IPS-15b (cell line): ENCODE measurements around the gene HSPBP1.

Experiments used
- H3K27me3 ChIP-seq: one replicate; pipeline ENCODE4 v1.6.1; 2013; ENCODE audit warnings: low read length; ENCODE audit not compliant: control insufficient read depth, insufficient read depth
- H3K36me3 ChIP-seq: one replicate; pipeline ENCODE4 v1.6.1; 2013; ENCODE audit warnings: low read length; ENCODE audit not compliant: control insufficient read depth, insufficient read depth
- H3K4me1 ChIP-seq: one replicate; pipeline ENCODE4 v1.6.1; 2013; ENCODE audit warnings: mild to moderate bottlenecking, low read length; ENCODE audit not compliant: control insufficient read depth, insufficient read depth
- H3K4me3 ChIP-seq: one replicate; pipeline ENCODE4 v1.5.1; 2013; ENCODE audit warnings: low read depth, low read length
- H3K9ac ChIP-seq: one replicate; pipeline ENCODE4 v1.6.1; 2013; ENCODE audit warnings: low read depth, mild to moderate bottlenecking, low read length
- H3K9me3 ChIP-seq: one replicate; pipeline ENCODE4 v1.6.1; 2013; ENCODE audit warnings: mild to moderate bottlenecking, low read length; ENCODE audit not compliant: control insufficient read depth, insufficient read depth

The HSPBP1 gene

DNA sequence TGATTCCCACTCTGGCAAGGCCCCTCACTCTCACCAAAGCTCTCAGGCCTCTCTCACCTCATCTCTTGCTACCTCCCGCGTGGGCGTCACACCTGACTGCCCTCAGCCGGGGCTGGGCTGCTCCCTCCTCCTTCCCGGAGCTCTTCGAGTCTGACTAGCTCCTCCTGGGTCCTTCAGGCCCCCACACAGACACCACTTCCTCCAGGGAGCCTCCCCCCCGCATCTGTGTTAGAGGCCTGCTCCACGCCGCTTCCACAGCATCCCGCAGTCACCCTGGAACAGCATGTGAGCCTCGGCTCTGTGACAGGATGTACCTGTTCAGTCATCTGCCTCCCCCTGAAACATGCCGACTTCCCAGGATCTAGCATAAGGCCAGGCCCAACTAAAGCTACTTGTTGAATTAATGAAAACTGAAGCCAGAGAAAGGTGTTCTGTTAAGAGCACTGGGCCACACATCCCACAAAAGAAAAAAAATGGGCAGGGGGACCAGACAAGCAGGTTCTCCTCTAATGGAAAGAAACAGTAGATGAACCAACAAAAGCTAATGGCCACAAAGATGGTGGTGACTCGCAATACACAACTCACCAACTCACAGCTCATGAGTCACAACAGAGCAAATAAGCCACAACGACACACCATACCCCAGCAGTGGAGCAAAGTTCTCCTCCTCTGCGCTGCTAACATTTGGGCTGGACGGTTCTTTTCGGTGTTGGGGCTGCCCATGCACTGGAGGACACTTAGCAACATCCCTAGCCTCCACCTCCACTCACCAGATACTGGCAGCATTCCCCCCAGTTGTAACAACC lies 24.1 kb downstream of the HSPBP1 start:
- no peaks in the 10 kb centered on the region for H3K27me3 ChIP-seq
- no peak overlapping the region for H3K4me3 ChIP-seq
- peaks cover 6% of the 10 kb centered on the region for H3K4me1 ChIP-seq
- H3K36me3 ChIP-seq, result no peaks in the 10 kb centered on the region
- no peaks in the 10 kb centered on the region for H3K9me3 ChIP-seq
- peak overlapping the region; percentile 24 for H3K9ac ChIP-seq

DNA sequence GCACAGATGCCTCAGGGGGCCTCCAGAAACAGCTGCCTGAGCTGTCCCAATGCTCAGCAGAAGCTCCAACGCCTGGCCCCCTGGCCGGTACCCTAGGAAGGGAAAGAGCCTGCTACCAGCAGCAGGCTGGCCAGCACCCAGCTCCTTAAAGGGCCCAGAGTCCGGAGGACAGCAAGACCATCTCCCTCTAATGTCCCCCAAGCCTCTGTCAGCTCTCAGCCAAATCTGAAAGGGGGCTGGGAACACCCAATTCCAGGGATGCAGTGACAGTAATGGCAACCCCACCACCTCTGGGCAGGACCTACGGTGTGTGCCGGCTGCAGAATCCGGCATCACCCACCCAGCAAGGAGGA lies 25.3 kb downstream of the HSPBP1 start:
- no peaks in the 10 kb centered on the region for H3K36me3 ChIP-seq
- H3K9ac ChIP-seq, result peak overlapping the region; percentile 37
- no peaks in the 10 kb centered on the region for H3K27me3 ChIP-seq
- H3K4me1 ChIP-seq, result peaks cover 6% of the 10 kb centered on the region
- H3K9me3 ChIP-seq, result no peaks in the 10 kb centered on the region
- no peak overlapping the region for H3K4me3 ChIP-seq

DNA sequence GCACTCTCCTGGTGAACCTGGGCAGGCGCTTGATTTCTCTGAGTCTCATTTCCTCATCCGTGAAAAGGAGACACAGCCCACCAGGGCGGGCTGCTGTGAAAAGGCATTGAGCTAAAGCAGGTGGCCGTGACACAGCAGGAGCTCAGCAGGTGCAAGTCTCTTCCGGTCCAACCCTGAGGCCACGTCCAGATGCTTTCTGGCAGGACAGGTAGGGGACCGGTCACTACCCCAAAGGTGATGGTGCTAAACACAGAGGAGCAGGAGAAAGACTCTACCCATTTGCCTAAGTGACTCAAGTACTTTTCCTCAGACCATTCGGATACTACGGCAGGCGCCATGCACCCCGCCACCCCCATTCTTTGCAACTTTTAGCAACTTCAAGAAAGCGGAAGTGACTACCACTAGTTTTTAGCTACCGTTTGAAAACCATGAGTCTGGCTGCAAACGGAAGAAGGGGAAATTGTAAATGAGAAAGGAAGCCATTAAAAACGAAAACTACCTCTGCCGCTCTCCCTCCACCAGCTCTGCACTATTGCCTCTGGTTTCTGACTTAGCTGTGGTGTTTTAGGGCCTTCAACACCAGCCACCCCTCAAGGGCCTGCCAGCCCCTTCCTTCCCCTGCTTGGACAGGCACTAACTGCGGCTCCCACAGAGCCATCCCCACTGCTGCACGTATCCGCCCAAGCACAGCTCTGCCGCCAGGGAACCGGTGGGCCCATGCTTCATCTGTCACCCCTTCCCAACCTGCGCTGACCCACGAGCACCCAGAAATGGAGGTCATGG lies 25.9 kb downstream of the HSPBP1 start:
- H3K9me3 ChIP-seq, result no peaks in the 10 kb centered on the region
- peaks cover 6% of the 10 kb centered on the region for H3K4me1 ChIP-seq
- no peaks in the 10 kb centered on the region for H3K27me3 ChIP-seq
- H3K36me3 ChIP-seq, result no peaks in the 10 kb centered on the region
- peak overlapping the region; percentile 37 for H3K9ac ChIP-seq
- no peak overlapping the region for H3K4me3 ChIP-seq

DNA sequence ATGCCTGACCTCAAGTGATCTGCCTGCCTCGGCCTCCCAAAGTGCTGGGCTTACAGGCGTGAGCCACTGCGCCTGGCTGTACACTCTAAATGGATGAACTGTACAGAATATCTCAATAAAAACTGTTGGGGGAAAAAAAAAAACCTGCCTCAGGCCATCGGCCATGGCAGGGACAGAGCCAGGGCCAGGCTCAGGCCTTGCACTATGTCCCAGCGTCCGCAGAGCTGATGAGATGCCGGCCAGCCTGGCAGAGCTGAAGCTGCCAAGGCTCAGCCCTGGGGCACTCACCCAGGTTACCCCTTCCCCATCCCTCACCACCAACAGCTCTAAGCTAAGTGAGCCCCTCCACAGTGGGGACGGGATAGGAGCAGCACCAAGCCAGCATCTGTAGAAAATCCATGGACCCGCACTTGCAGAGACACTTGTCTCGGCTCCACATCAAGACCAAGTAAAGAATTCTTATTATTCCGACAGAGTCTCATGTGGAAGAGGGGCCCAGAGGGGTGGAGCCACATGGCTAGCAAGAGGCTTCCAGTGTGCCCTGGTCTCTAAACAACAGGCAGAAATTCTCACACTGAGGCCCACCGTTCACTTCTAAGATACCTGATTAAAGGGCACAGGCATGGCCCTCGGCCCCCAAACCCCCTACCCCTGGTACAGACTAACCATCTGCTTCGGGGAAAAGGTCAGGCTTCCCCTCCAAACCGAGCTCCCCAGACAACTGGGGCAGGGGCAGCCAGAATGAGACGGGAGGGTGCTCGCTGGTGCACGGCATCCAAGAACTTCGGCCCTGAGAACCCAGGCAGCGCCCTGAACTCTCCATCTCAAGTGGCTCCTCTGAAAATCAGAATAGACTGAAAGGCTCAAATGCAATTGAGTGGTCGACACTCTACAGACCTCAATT lies 26.9 kb downstream of the HSPBP1 start:
- Histone ChIP-seq H3K4me3 (no peak overlapping the region), H3K4me1 (peaks cover 6% of the 10 kb centered on the region), H3K9ac (no peak overlapping the region), H3K9me3 (no peaks in the 10 kb centered on the region), H3K27me3 (no peaks in the 10 kb centered on the region), H3K36me3 (no peaks in the 10 kb centered on the region)

DNA sequence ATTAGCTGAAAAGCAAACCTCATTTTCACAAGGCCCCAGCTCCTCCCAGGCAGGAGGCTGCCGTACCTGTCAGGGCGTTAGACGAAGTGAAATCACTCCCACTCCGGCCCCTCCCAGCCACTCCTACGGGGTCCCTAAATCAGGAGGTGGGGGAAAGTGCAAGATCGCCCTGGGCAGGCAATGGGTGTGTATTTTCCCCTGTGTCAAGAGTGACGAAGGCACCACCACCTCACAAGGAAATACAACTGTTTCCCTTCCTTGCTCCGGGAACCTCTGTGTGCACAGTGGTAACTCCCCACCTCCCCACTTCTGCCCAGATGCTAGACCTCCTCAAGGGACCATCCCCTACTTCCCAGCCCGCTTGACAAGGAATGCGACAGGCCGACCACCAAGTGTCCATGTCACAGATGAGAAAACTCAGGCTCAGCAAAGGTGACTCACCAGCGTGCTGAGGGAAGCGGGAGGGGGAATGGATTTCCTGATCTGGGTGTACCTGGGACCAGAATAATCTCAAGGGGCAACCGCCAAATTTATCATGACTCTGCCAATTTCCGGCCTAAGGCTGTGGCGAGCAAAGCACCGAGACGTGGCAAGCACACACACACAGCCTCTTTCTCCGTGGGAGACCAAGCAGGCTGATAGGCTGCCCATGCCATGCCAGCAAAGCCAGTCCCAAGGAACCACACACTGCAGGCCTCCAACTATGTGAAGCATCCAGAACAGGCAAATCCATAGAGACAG lies 28.4 kb downstream of the HSPBP1 start:
- H3K36me3 ChIP-seq, result peaks cover 6% of the 10 kb centered on the region
- peaks cover 3% of the 10 kb centered on the region for H3K4me1 ChIP-seq
- no peaks in the 10 kb centered on the region for H3K27me3 ChIP-seq
- H3K9me3 ChIP-seq, result no peaks in the 10 kb centered on the region
- H3K4me3 ChIP-seq, result no peak overlapping the region
- H3K9ac ChIP-seq, result no peak overlapping the region

DNA sequence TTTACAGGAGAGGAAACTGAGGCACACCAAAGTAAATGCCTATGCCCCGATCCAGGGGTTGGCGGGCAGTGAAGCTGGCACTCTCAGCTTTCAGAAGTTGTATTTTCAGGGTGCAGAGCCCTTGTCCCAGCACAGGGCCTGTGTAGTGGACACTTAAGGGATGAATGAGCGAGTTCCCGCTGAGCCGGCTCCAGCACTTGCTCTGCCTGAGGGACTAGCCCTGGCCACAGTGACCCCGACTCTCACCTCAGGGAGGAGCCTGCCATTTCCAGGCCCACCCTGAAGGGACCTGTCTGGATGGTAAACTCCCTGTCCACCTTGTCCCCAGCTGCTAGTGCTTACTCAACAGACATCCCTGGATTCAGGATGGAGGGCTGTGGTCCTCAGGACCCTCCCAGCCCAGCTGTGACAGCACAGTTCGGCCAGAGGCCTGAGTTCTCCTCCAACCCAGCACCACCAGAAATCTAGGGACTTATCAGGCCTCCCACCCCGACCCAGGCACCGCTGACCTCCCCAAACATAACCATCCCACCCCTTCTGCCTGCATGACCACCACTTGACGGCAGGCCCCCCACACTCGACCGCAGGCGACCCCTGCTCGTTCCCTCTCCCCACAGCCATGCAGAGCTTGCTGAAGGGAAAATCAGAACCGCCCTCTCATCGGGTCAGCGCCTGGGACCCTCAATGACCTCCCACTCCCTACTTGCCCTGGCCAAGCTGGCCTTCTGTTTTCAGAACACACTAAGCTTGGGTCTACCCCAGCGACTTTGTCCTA lies 29.5 kb downstream of the HSPBP1 start:
- peaks cover 14% of the 10 kb centered on the region for H3K36me3 ChIP-seq
- H3K4me3 ChIP-seq, result no peak overlapping the region
- H3K4me1 ChIP-seq, result peaks cover 3% of the 10 kb centered on the region
- H3K9me3 ChIP-seq, result no peaks in the 10 kb centered on the region
- no peak overlapping the region for H3K9ac ChIP-seq
- H3K27me3 ChIP-seq, result no peaks in the 10 kb centered on the region

DNA sequence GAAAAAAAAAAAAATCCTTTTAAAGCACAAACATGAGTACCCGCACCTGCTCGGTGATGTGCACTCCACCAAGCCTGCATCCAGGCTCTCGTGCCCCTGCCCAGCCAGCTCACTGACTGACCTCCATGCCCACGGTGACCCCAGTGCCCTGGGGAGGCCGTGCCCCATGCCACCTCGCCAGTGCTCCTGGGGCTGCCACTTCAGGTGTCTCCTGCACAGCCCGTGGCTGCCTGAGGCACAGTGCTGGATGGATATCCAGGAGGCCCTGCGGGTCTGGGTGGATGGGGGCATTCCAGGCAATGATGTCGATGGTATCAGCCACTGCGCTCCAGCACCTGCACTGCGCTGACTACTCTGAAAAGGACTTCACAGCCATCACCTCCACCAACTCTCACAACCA lies 30.1 kb downstream of the HSPBP1 start:
- no peaks in the 10 kb centered on the region for H3K27me3 ChIP-seq
- no peaks in the 10 kb centered on the region for H3K9me3 ChIP-seq
- H3K36me3 ChIP-seq, result peaks cover 20% of the 10 kb centered on the region
- H3K4me1 ChIP-seq, result peaks cover 3% of the 10 kb centered on the region
- H3K9ac ChIP-seq, result no peak overlapping the region
- no peak overlapping the region for H3K4me3 ChIP-seq

DNA sequence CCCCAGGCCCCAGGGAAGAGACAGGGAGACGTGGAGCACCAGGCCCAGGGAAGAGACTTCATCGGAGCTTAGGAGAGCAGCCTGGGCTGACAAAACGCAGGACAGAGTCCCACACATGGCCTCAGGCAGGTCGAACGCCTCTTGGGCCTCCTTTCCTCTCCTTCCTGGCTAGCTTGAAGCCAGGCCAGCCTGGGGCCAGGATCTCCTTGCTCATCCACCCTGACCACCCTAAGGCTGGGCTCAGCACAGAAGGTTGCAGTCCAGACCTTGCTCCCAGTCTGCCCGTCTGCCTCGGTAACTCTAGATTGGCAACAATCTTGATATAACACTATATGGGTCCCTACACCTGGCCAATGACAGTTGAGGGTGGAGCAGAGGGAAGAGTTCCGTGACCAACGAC lies 31.2 kb downstream of the HSPBP1 start:
- peaks cover 3% of the 10 kb centered on the region for H3K4me1 ChIP-seq
- H3K36me3 ChIP-seq, result peaks cover 28% of the 10 kb centered on the region
- H3K9ac ChIP-seq, result no peak overlapping the region

DNA sequence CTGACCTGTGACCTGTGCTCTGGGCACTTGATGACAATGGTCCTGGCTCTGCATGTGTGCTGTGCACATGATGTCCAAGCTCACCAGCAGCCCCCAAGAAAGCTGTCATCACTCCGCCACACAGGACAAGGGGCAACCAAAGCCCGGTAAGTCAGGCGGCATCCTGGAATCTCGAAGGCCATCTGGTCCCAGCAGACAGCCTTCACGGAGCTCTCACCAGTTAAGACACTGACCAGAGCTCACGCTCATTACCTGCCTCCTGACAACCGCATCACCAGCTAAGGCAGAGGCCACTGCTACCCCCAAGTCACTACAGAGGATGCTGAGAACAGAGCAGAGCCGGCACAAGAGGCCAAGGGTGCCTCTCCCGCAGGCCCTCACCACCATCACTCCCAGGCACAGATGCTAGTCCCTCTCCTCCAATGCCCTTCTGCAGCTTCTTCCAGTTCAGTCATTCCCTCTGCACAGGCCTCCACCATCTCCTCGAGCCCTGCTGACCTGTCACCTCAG lies 31.7 kb downstream of the HSPBP1 start:
- peaks cover 28% of the 10 kb centered on the region for H3K36me3 ChIP-seq
- no peaks in the 10 kb centered on the region for H3K27me3 ChIP-seq
- H3K4me1 ChIP-seq, result no peaks in the 10 kb centered on the region
- no peak overlapping the region for H3K9ac ChIP-seq
- H3K9me3 ChIP-seq, result no peaks in the 10 kb centered on the region
- H3K4me3 ChIP-seq, result no peak overlapping the region

More for the DNA sequence above, 31.2 kb downstream of the HSPBP1 start:
- Histone ChIP-seq H3K4me3 (no peak overlapping the region), H3K27me3 (no peaks in the 10 kb centered on the region), H3K9me3 (no peaks in the 10 kb centered on the region)

DNA sequence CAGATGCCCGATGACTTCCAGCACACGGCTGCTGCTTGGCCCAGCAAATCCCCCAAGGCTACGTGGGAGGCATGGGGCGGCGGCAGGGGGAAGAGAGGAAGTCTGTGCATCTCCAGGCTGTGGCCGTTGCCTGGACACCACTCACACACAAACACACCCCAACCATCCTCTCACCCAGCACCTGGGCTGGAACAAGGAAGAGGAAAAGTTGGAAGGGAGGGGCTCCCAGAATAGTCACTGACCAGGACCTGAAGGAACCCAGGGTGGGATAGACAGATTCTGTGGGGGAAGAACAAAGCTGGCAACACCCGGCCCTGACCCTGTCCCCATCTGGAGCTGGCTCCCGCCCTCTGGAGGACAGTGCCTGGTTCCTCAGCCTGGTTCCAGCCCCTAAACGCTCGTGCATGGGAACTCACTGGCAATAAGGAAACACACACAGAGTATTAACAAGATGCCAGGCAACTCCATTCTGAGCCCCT lies 32.2 kb downstream of the HSPBP1 start:
- no peak overlapping the region for H3K4me3 ChIP-seq
- H3K36me3 ChIP-seq, result peaks cover 32% of the 10 kb centered on the region
- no peaks in the 10 kb centered on the region for H3K9me3 ChIP-seq
- no peak overlapping the region for H3K9ac ChIP-seq
- H3K27me3 ChIP-seq, result no peaks in the 10 kb centered on the region
- H3K4me1 ChIP-seq, result no peaks in the 10 kb centered on the region
